Loucy (cell line): ENCODE data around the gene MYADML2.

Experiments used
- H2AFZ ChIP-seq: fragments of 200-600 bp; sonication (generic); 2 replicates; pipeline ENCODE4 v1.6.0; 2016; ENCODE audit warnings: antibody characterized with exemption, mild to moderate bottlenecking, low read length, moderate library complexity
- H3F3A ChIP-seq: fragments of 200-600 bp; 2 replicates; pipeline ENCODE4 v1.6.0; 2016; ENCODE audit warnings: antibody characterized with exemption, low read depth, mild to moderate bottlenecking
- H3K27me3 ChIP-seq: fragments of 200-600 bp; sonication (generic); 2 replicates; pipeline ENCODE4 v1.6.1; 2014; ENCODE audit warnings: low read length, mild to moderate bottlenecking; ENCODE audit not compliant: insufficient read depth, poor library complexity, severe bottlenecking
- H3K36me3 ChIP-seq: fragments of 200-600 bp; sonication (generic); 2 replicates; pipeline ENCODE4 v1.6.1; 2016; ENCODE audit warnings: low read length; ENCODE audit not compliant: insufficient read depth
- H3K4me1 ChIP-seq: fragments of 200-600 bp; sonication (generic); 2 replicates; pipeline ENCODE4 v1.5.1; 2014; ENCODE audit warnings: low read length, mild to moderate bottlenecking; ENCODE audit not compliant: insufficient read depth, poor library complexity, severe bottlenecking
- H3K4me2 ChIP-seq: fragments of 200-600 bp; sonication (generic); 2 replicates; pipeline ENCODE4 v1.6.0; 2014; ENCODE audit warnings: antibody characterized with exemption, low read length, low read depth, mild to moderate bottlenecking; ENCODE audit not compliant: poor library complexity, severe bottlenecking
- H3K4me3 ChIP-seq: fragments of 200-600 bp; sonication (generic); 2 replicates; pipeline ENCODE4 v1.5.1; 2014; ENCODE audit warnings: low read length, mild to moderate bottlenecking, mixed read lengths; ENCODE audit not compliant: poor library complexity, severe bottlenecking
- H3K79me2 ChIP-seq: fragments of 200-600 bp; sonication (generic); 2 replicates; pipeline ENCODE4 v1.6.1; 2014; ENCODE audit warnings: low read length; ENCODE audit not compliant: insufficient read depth
- H3K9ac ChIP-seq: fragments of 200-600 bp; sonication (generic); 2 replicates; pipeline ENCODE4 v1.6.0; 2014; ENCODE audit warnings: mild to moderate bottlenecking, low read depth, low read length, moderate library complexity; ENCODE audit not compliant: poor library complexity, severe bottlenecking
- H3K9me2 ChIP-seq: fragments of 200-600 bp; sonication (generic); replicated peaks from 2 replicates; pipeline ENCODE4 v1.6.1; 2016; ENCODE audit warnings: low read depth, low read length, mixed read lengths
- H3K9me3 ChIP-seq: fragments of 200-600 bp; sonication (generic); 2 replicates; pipeline ENCODE4 v1.6.1; 2014; ENCODE audit warnings: mild to moderate bottlenecking, antibody characterized with exemption, low read length, low read depth; ENCODE audit not compliant: insufficient read depth
- H4K20me1 ChIP-seq: fragments of 200-600 bp; sonication (generic); 2 replicates; pipeline ENCODE4 v1.6.0; 2014; ENCODE audit warnings: antibody characterized with exemption, low read length, mild to moderate bottlenecking; ENCODE audit not compliant: insufficient read depth, poor library complexity, severe bottlenecking
- EZH2phosphoT487 ChIP-seq: fragments of 200-600 bp; IDR thresholded peaks from 2 replicates; pipeline ENCODE4 v1.6.1; 2018; ENCODE audit warnings: antibody characterized with exemption, mild to moderate bottlenecking, moderate library complexity, borderline replicate concordance
- TF ChIP-seq, protein P1 (sequence below): fragments of 200-600 bp; sonication (generic); conservative IDR thresholded peaks from 2 replicates; pipeline ENCODE4 v1.5.1; 2014; ENCODE audit warnings: mild to moderate bottlenecking, antibody characterized with exemption, low read length

Gene MYADML2

DNA sequence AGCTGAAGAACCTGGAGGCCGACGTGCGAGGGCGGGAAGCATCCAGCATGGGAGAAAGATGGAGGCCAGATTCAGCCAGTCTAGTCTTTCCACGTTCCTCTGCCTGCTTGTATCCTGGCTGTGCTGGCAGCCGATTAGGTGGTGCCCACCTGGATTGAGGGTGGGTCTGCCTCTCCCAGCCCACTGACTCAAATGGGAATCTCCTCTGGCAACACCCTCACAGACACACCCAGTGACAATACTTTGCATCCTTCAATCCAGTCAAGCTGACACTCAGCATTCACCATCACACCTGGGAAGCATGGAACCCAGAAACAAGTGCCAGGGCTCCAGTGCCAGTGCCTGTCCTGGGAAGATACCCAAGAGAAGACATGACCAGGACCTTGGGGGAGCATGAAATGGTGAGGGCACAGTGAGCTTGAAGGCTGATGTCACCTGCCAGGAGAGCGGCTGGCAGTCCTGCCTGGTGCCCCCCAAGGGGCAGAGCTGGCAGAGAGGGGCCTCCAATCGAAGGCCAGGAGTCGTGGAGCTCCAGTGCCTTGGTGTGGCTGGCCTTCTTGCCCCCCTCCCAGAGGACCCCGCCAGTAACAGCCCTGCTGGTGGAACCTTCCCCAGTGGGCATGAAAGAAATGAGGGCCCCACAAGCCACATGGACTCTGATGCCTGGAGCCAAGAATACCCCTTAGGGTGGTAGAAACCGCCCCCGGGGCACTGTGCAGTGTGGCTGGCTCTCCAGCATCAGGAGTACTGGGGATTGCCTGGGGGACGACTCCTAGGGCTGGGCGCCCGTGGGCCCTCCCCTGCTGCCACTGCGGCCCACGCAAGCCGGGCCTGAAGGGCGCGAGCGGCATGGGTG, 45.6 kb downstream of the MYADML2 start:
- no peaks in the 10 kb centered on the region for H3K9me3 ChIP-seq
- H3K4me1 ChIP-seq: no peaks in the 10 kb centered on the region
- H3K79me2 ChIP-seq: no peaks in the 10 kb centered on the region
- H3F3A ChIP-seq: no peaks in the 10 kb centered on the region; the same call in 1 of the 2 replicates
- no peaks in the 10 kb centered on the region for H3K27me3 ChIP-seq
- H2AFZ ChIP-seq: no peak overlapping the region
- H3K36me3 ChIP-seq: no peaks in the 10 kb centered on the region; the same call in 1 of the 2 replicates
- no peaks in the 10 kb centered on the region for H4K20me1 ChIP-seq
- H3K4me2 ChIP-seq: no peak overlapping the region
- H3K9ac ChIP-seq: no peak overlapping the region
- TF ChIP-seq EZH2phosphoT487: no peak
- TF ChIP-seq, protein P1, sequence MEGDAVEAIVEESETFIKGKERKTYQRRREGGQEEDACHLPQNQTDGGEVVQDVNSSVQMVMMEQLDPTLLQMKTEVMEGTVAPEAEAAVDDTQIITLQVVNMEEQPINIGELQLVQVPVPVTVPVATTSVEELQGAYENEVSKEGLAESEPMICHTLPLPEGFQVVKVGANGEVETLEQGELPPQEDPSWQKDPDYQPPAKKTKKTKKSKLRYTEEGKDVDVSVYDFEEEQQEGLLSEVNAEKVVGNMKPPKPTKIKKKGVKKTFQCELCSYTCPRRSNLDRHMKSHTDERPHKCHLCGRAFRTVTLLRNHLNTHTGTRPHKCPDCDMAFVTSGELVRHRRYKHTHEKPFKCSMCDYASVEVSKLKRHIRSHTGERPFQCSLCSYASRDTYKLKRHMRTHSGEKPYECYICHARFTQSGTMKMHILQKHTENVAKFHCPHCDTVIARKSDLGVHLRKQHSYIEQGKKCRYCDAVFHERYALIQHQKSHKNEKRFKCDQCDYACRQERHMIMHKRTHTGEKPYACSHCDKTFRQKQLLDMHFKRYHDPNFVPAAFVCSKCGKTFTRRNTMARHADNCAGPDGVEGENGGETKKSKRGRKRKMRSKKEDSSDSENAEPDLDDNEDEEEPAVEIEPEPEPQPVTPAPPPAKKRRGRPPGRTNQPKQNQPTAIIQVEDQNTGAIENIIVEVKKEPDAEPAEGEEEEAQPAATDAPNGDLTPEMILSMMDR: no peak
- H3K4me3 ChIP-seq: no peak overlapping the region
- no peaks in the 10 kb centered on the region for H3K9me2 ChIP-seq

DNA sequence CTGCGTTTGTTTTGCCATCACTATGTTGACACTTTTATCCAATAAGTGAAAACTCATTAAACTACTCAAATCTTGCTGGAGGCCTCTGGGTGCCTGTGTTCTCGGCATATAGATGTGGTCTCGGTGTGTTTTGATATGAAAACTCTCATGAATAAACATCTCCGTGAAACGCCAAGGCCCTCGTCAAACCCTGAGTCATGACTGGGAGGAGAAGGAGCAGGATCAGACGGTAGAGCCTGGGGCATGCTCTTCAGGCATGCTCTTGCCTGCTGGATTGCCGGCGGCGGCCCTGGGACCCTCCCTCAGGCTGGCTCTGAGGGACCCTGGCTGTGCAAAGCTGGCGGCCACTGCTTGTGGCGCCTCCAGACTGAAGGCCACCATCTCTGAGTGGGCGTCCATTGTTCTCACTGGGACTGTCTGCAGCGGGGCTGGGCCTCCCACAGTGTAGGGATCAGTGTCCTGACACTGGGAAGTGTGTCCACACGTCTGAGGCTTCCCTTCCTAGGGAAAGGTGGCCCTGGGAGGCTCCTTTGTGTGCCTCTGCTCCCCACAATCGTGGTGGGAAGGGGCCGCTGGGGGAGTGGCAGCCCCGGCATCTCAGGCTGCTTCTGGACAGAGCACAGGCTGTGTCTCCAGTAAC, 46.7 kb downstream of the MYADML2 start:
- no peaks in the 10 kb centered on the region; the same call in 1 of the 2 replicates for H3F3A ChIP-seq
- no peaks in the 10 kb centered on the region for H3K27me3 ChIP-seq
- H2AFZ ChIP-seq: no peak overlapping the region
- H3K9me3 ChIP-seq: no peaks in the 10 kb centered on the region
- TF ChIP-seq EZH2phosphoT487: no peak
- no peaks in the 10 kb centered on the region for H3K4me1 ChIP-seq
- H3K9ac ChIP-seq: no peak overlapping the region
- H3K4me3 ChIP-seq: no peak overlapping the region
- no peak overlapping the region for H3K4me2 ChIP-seq
- no peaks in the 10 kb centered on the region for H3K9me2 ChIP-seq
- H3K36me3 ChIP-seq: no peaks in the 10 kb centered on the region; the same call in 1 of the 2 replicates
- H4K20me1 ChIP-seq: no peaks in the 10 kb centered on the region
- H3K79me2 ChIP-seq: peaks cover 3% of the 10 kb centered on the region; the same call in 1 of the 2 replicates

GRCh38 chr17:81899514-81900166, 47.4 kb downstream of the MYADML2 start:
- peaks cover 6% of the 10 kb centered on the region; the same call in 1 of the 2 replicates for H3K79me2 ChIP-seq
- no peaks in the 10 kb centered on the region; the same call in 1 of the 2 replicates for H3F3A ChIP-seq
- no peaks in the 10 kb centered on the region for H3K27me3 ChIP-seq
- H3K4me1 ChIP-seq: no peaks in the 10 kb centered on the region
- H3K9ac ChIP-seq: no peak overlapping the region
- no peak for TF ChIP-seq EZH2phosphoT487
- TF ChIP-seq, protein P1: no peak
- H3K4me2 ChIP-seq: no peak overlapping the region
- H3K9me3 ChIP-seq: no peaks in the 10 kb centered on the region
- H4K20me1 ChIP-seq: no peaks in the 10 kb centered on the region
- H3K4me3 ChIP-seq: no peak overlapping the region
- H2AFZ ChIP-seq: no peak overlapping the region
- no peaks in the 10 kb centered on the region for H3K9me2 ChIP-seq
- H3K36me3 ChIP-seq: no peaks in the 10 kb centered on the region; the same call in 1 of the 2 replicates
